Measurements from ENCODE around the gene CALN1.

GRCh38 chr7:72028267-72028666 is 383.9 kb downstream of the CALN1 start:
- no peak for TF ChIP-seq POLR2AphosphoS5 (IDR thresholded peaks at IDR 0.05; ENCODE audit: low read depth)
- TF ChIP-seq, protein P1, sequence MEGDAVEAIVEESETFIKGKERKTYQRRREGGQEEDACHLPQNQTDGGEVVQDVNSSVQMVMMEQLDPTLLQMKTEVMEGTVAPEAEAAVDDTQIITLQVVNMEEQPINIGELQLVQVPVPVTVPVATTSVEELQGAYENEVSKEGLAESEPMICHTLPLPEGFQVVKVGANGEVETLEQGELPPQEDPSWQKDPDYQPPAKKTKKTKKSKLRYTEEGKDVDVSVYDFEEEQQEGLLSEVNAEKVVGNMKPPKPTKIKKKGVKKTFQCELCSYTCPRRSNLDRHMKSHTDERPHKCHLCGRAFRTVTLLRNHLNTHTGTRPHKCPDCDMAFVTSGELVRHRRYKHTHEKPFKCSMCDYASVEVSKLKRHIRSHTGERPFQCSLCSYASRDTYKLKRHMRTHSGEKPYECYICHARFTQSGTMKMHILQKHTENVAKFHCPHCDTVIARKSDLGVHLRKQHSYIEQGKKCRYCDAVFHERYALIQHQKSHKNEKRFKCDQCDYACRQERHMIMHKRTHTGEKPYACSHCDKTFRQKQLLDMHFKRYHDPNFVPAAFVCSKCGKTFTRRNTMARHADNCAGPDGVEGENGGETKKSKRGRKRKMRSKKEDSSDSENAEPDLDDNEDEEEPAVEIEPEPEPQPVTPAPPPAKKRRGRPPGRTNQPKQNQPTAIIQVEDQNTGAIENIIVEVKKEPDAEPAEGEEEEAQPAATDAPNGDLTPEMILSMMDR (conservative IDR thresholded peaks at IDR 0.05; ENCODE audit: low read depth in 2 of 2), result no peak

Data from GM23338 (cell line).